Measurements from ENCODE around the gene ENTR1. TPM values are rescaled to one million over a fixed set of nuclear protein-coding genes. Genes with fewer than 3 reads are reported as not detected.

The ENTR1 gene
- total and polyA plus RNA-seq, 2 of the 4 experiments (the other 2 are of a cell fraction) = 14.5 to 37.3 TPM

- dilution Hi-C loops (cut with HindIII; ENCODE audit: low sequenced_read_pairs, unreplicated experiment) (no loop called here), in situ Hi-C loops (cut with MboI; ENCODE audit: low sequenced_read_pairs) (no loop called here), intact Hi-C loops (cut with micrococcal nuclease) (no loop called here)
- no peak overlapping the region for H2AFZ ChIP-seq (replicated peaks; ENCODE audit: low read length, poor library complexity)
- POLR2A ChIA-PET (ENCODE audit: unreplicated experiment) = interaction anchor here (0.6 kb wide), 1 partner anchor 17 kb away, joined by 3 read pairs; no protein-coding TSS in a partner anchor
- CTCF ChIA-PET = no interaction called here
- no peaks in the 10 kb centered on the region for H3K9me3 ChIP-seq (ENCODE audit: control insufficient read depth, insufficient read depth, low read length)
- H3K4me2 ChIP-seq (ENCODE audit: low read depth, low read length) = no peak overlapping the region
- H4K91ac ChIP-seq (ENCODE audit: insufficient read depth, low read depth, low read length) = no peak overlapping the region
- H3K9me1 ChIP-seq (ENCODE audit: insufficient read depth, low read length) = no peaks in the 10 kb centered on the region
- H4K20me1 ChIP-seq (ENCODE audit: insufficient read depth, low read length) = peaks cover 16% of the 10 kb centered on the region
- H3K23ac ChIP-seq (ENCODE audit: low read depth, low read length) = no peak overlapping the region
- H3K79me1 ChIP-seq (ENCODE audit: low read depth in 1 of 2, low read length in 2 of 2) = peaks cover 20 to 37% of the 10 kb centered on the region in 2 experiments
- no peak overlapping the region for H2BK15ac ChIP-seq (ENCODE audit: low read depth, low read length)
- no peak overlapping the region for H3K4ac ChIP-seq (ENCODE audit: low read depth, low read length)
- no TSS peak for BruUV-seq (replicated peaks)
- H3K27ac ChIP-seq (ENCODE audit: insufficient read depth, low read length) = no peak overlapping the region
- H3K4me1 ChIP-seq (ENCODE audit: control insufficient read depth, insufficient read depth, low read length) = peaks cover 9% of the 10 kb centered on the region
- TF ChIP-seq RAD21 (IDR thresholded peaks at IDR 0.05; ENCODE audit: low read length) = no peak
- TF ChIP-seq FOS (IDR thresholded peaks at IDR 0.05; ENCODE audit: low read depth, low read length) = no peak
- no peak for TF ChIP-seq RFX5 (IDR thresholded peaks at IDR 0.05; ENCODE audit: low read depth, low read length)
- no peak for TF ChIP-seq BHLHE40 (IDR thresholded peaks at IDR 0.05; ENCODE audit: low read depth, low read length)
- no peak for TF ChIP-seq CEBPB (IDR thresholded peaks at IDR 0.05; ENCODE audit: low read depth, low read length)
- TF ChIP-seq MAZ (IDR thresholded peaks at IDR 0.05; ENCODE audit: borderline replicate concordance, low read depth, low read length) = no peak
- TF ChIP-seq NFE2L2 (IDR thresholded peaks at IDR 0.05; ENCODE audit: low read depth, low read length) = no peak
- no peak for TF ChIP-seq CTCF (conservative IDR thresholded peaks at IDR 0.05; ENCODE audit: low read depth, low read length)
- no peak for TF ChIP-seq MXI1 (IDR thresholded peaks at IDR 0.05; ENCODE audit: borderline replicate concordance, low read depth, low read length)
- TF ChIP-seq POLR2A (IDR thresholded peaks at IDR 0.05; ENCODE audit: low read depth, low read length) = no peak
- no peak for TF ChIP-seq RCOR1 (IDR thresholded peaks at IDR 0.05; ENCODE audit: insufficient replicate concordance, low read length)
- TF ChIP-seq, protein P1, sequence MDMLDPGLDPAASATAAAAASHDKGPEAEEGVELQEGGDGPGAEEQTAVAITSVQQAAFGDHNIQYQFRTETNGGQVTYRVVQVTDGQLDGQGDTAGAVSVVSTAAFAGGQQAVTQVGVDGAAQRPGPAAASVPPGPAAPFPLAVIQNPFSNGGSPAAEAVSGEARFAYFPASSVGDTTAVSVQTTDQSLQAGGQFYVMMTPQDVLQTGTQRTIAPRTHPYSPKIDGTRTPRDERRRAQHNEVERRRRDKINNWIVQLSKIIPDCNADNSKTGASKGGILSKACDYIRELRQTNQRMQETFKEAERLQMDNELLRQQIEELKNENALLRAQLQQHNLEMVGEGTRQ (IDR thresholded peaks at IDR 0.05; ENCODE audit: low read depth, low read length) = no peak
- TF ChIP-seq, protein P2, sequence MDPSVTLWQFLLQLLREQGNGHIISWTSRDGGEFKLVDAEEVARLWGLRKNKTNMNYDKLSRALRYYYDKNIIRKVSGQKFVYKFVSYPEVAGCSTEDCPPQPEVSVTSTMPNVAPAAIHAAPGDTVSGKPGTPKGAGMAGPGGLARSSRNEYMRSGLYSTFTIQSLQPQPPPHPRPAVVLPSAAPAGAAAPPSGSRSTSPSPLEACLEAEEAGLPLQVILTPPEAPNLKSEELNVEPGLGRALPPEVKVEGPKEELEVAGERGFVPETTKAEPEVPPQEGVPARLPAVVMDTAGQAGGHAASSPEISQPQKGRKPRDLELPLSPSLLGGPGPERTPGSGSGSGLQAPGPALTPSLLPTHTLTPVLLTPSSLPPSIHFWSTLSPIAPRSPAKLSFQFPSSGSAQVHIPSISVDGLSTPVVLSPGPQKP (IDR thresholded peaks at IDR 0.05; ENCODE audit: borderline replicate concordance, low read depth, low read length) = no peak
- TF ChIP-seq SMC3 (IDR thresholded peaks at IDR 0.05; ENCODE audit: low read depth, low read length) = no peak
- TF ChIP-seq MAFK (IDR thresholded peaks at IDR 0.05; ENCODE audit: low read depth, low read length) = no peak
- TF ChIP-seq CHD1 (IDR thresholded peaks at IDR 0.05; ENCODE audit: low read depth, low read length) = no peak
- no peak overlapping the region for H2AK9ac ChIP-seq (replicated peaks; ENCODE audit: low read depth, low read length, poor library complexity)
- no peak overlapping the region for H2BK5ac ChIP-seq (ENCODE audit: low read depth, low read length, poor library complexity, severe bottlenecking)
- no peak overlapping the region for H3K4me3 ChIP-seq (ENCODE audit: insufficient read depth, low read depth, low read length)
- no peak overlapping the region for H3K56ac ChIP-seq (ENCODE audit: extremely low read depth, insufficient read depth, low read length)
- H2BK120ac ChIP-seq (ENCODE audit: low read depth, low read length) = no peak overlapping the region
- H3K9ac ChIP-seq (ENCODE audit: low read depth, low read length) = no peak overlapping the region
- H4K5ac ChIP-seq (ENCODE audit: low read depth, low read length) = no peak overlapping the region
- peaks cover 59% of the 10 kb centered on the region for H3K36me3 ChIP-seq (ENCODE audit: control insufficient read depth, insufficient read depth, low read length)
- H2AK5ac ChIP-seq (ENCODE audit: low read depth, low read length) = no peak overlapping the region
- no peak for DNase-seq
- ATAC-seq (ENCODE audit: low read depth) = no peak
- H4K8ac ChIP-seq (ENCODE audit: low read depth in 2 of 2, low read length in 2 of 2) = no peak overlapping the region
- no peak overlapping the region for H3K18ac ChIP-seq (ENCODE audit: low read depth, low read length)
- H2BK20ac ChIP-seq (ENCODE audit: low read depth, low read length) = no peak overlapping the region
- H3K27me3 ChIP-seq (ENCODE audit: control insufficient read depth, insufficient read depth, low read length) = no peaks in the 10 kb centered on the region
- H3K14ac ChIP-seq (replicated peaks; ENCODE audit: low read depth, low read length) = no peak overlapping the region
- 100% methylated on average over 1 of the region's 4 CpGs; no CpG with 5 or more reads in 1 of the 2 experiments for WGBS, 2 experiments (ENCODE audit: extremely low coverage in 2 of 2, insufficient read length in 1 of 2)
Measured at GRCh38 chr9:136396219-136396515, 14.2 kb downstream of the ENTR1 start.

All from IMR-90 (cell line).